ENCODE results near the gene HNRNPUL2. TPM values are rescaled to one million over a fixed set of nuclear protein-coding genes. Genes with fewer than 3 reads are reported as not detected.
"Not testable (repeated sequence)": the region's sequence is repeated elsewhere in the genome, so short reads cannot be mapped to it uniquely, and the experiment has no call there.

Gene HNRNPUL2
- total RNA-seq, 1 donor from 2014 or later, result 52.5 TPM

DNA sequence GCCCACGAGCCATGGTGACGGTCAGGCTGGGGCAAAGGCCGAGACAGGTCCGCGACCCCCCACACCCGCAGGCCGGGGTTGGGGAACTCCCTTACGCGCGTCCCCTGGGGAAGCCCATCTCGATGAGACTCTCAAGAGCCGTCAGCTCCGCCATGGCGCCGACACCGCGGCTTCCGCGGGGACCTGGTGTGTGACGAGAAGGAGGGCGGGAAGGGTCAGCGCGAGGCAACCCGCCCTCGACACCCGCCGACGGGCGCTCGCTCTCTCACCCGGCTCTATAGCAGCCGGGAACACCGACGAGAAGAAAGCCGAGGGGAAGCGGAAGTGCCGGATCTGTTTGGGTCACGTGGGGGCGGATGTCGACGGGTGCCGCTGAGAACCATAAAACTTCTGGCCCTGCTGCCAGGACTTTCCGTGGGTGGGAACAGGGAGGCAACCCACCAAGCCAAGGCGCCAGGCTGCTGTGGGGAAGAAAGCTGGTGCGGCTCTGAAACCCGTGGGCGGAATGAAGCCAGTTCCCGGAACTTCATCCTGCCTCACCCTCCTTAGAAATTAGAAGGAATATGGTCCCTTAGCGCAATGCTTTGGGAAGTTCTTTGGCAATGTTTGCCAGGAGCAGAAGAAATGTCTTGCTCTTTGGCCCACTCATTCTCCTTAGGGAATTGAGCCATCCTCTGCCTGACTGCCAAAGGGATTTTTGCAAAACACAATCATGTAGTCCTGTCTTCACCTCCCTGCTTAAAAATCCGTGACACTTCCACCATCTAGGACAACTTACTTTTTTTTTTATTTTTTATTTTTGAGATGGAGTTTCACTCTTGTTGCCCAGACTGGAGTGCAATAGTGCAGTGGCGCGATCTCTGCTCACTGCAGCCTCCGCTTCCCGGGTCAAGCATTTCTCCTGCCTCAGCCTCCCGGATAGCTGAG is 48.2 kb downstream of the HNRNPUL2 start, which contains the start of gene UBXN1:
Gene UBXN1, minus strand, starts transcription at position 304 of the 927 bp plus-strand sequence. Its CDS starts 150 bp downstream, at position 154.
- Mint-ChIP-seq H3K27me3 (ENCODE audit: unreplicated experiment) (no peaks in the 10 kb centered on the region), H3K36me3 (ENCODE audit: unreplicated experiment) (peaks cover 21% of the 10 kb centered on the region), H3K9me3 (ENCODE audit: unreplicated experiment) (no peaks in the 10 kb centered on the region), H3K4me1 (ENCODE audit: unreplicated experiment) (peaks cover 35% of the 10 kb centered on the region), H3K4me3 (ENCODE audit: unreplicated experiment) (peak within 1 kb of the TSS; percentile 85), H3K27ac (ENCODE audit: unreplicated experiment) (peak within 1 kb of the TSS; percentile 95)
- peak; percentile 93 for DNase-seq (ENCODE audit: extremely low spot score, unreplicated experiment)
- TF ChIP-seq, protein P1, sequence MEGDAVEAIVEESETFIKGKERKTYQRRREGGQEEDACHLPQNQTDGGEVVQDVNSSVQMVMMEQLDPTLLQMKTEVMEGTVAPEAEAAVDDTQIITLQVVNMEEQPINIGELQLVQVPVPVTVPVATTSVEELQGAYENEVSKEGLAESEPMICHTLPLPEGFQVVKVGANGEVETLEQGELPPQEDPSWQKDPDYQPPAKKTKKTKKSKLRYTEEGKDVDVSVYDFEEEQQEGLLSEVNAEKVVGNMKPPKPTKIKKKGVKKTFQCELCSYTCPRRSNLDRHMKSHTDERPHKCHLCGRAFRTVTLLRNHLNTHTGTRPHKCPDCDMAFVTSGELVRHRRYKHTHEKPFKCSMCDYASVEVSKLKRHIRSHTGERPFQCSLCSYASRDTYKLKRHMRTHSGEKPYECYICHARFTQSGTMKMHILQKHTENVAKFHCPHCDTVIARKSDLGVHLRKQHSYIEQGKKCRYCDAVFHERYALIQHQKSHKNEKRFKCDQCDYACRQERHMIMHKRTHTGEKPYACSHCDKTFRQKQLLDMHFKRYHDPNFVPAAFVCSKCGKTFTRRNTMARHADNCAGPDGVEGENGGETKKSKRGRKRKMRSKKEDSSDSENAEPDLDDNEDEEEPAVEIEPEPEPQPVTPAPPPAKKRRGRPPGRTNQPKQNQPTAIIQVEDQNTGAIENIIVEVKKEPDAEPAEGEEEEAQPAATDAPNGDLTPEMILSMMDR (IDR thresholded peaks at IDR 0.05), result no peak

DNA sequence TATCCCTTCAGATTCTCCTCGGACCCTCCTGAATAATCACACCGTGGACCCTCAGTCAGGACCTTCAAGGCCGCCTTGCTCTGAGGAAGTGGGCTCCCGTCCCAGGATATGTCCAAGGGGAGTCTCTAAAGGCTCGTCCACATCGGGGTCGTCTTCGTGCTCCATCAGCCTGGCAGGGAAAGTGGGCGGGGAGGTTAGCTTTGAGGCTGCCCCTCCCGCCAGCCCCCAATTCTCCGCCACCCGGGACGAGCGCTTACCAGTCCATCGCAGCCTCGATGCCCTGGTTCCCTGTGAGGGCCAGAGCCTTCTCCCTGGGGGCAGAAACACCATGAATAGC is 48.9 kb downstream of the HNRNPUL2 start:
- no peak for DNase-seq (ENCODE audit: extremely low spot score, unreplicated experiment)
- no peaks in the 10 kb centered on the region for H3K27me3 Mint-ChIP-seq (ENCODE audit: unreplicated experiment)
- peak overlapping the region; percentile 95 for H3K27ac Mint-ChIP-seq (ENCODE audit: unreplicated experiment)
- H3K36me3 Mint-ChIP-seq (ENCODE audit: unreplicated experiment), result peaks cover 21% of the 10 kb centered on the region
- TF ChIP-seq, protein P1 (IDR thresholded peaks at IDR 0.05), result no peak
- no peaks in the 10 kb centered on the region for H3K9me3 Mint-ChIP-seq (ENCODE audit: unreplicated experiment)
- peak overlapping the region; percentile 85 for H3K4me3 Mint-ChIP-seq (ENCODE audit: unreplicated experiment)
- peaks cover 37% of the 10 kb centered on the region for H3K4me1 Mint-ChIP-seq (ENCODE audit: unreplicated experiment)

DNA sequence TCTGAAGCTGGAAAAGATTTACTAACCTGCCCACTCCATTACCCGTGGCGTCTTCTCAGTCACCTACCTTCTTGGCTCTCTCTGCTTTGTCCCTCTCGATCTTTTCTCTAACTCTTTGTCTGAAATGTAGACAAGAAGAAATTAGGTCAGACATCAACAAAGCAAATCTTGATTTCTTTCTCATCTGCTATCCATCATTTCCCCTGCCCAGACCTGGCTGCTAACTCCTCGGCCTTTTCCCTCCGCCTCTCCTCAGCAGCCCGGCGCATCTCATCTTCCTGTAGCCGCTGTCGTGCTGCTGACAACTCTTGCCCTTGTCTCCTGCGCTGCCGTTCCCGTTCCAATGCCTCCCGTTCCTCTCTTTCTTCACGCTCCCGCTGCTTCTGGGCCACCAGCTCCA is 49.5 kb downstream of the HNRNPUL2 start:
- Mint-ChIP-seq H3K9me3 (ENCODE audit: unreplicated experiment) (no peaks in the 10 kb centered on the region), H3K36me3 (ENCODE audit: unreplicated experiment) (peaks cover 21% of the 10 kb centered on the region), H3K27ac (ENCODE audit: unreplicated experiment) (peak overlapping the region; percentile 95), H3K27me3 (ENCODE audit: unreplicated experiment) (no peaks in the 10 kb centered on the region), H3K4me3 (ENCODE audit: unreplicated experiment) (peak overlapping the region; percentile 85), H3K4me1 (ENCODE audit: unreplicated experiment) (peaks cover 43% of the 10 kb centered on the region)
- TF ChIP-seq, protein P1 (IDR thresholded peaks at IDR 0.05), result no peak
- DNase-seq (ENCODE audit: extremely low spot score, unreplicated experiment), result no peak

- TF ChIP-seq, protein P1 (IDR thresholded peaks at IDR 0.05), result no peak
- Mint-ChIP-seq H3K36me3 (ENCODE audit: unreplicated experiment) (peaks cover 21% of the 10 kb centered on the region), H3K4me3 (ENCODE audit: unreplicated experiment) (peak overlapping the region; percentile 50), H3K27ac (ENCODE audit: unreplicated experiment) (no peak overlapping the region), H3K4me1 (ENCODE audit: unreplicated experiment) (peaks cover 48% of the 10 kb centered on the region), H3K27me3 (ENCODE audit: unreplicated experiment) (no peaks in the 10 kb centered on the region), H3K9me3 (ENCODE audit: unreplicated experiment) (no peaks in the 10 kb centered on the region)
- no peak for DNase-seq (ENCODE audit: extremely low spot score, unreplicated experiment)
Measured at GRCh38 chr11:62677156-62677555, 50.1 kb downstream of the HNRNPUL2 start.

DNA sequence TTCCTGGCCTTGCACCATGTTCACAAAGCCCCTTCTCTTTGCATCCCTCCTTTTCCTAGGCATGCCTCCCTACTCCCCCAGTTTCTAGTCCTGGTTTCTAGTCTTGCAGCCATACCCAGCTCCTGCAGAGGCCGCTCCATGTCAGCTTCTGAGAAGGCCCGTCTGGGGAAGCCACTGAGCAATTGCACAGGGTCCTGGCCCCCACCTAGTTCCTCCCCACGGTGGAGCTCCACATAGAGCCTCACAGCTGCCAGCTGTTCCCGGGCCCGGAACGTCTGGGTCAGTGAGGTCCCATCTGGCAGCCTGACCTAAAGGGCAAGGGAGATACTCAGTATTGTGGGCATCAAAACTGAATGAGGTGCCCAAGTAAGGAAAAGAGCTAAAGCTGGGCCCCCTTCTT is 50.6 kb downstream of the HNRNPUL2 start:
- TF ChIP-seq, protein P1 (IDR thresholded peaks at IDR 0.05), result no peak
- peaks cover 50% of the 10 kb centered on the region for H3K4me1 Mint-ChIP-seq (ENCODE audit: unreplicated experiment)
- no peak for DNase-seq (ENCODE audit: extremely low spot score, unreplicated experiment)
- H3K27me3 Mint-ChIP-seq (ENCODE audit: unreplicated experiment), result no peaks in the 10 kb centered on the region
- H3K4me3 Mint-ChIP-seq (ENCODE audit: unreplicated experiment), result peak overlapping the region; percentile 50
- no peak overlapping the region for H3K27ac Mint-ChIP-seq (ENCODE audit: unreplicated experiment)
- no peaks in the 10 kb centered on the region for H3K9me3 Mint-ChIP-seq (ENCODE audit: unreplicated experiment)
- H3K36me3 Mint-ChIP-seq (ENCODE audit: unreplicated experiment), result peaks cover 21% of the 10 kb centered on the region

- not testable (repeated sequence) for H3K27me3 Mint-ChIP-seq (ENCODE audit: unreplicated experiment); H3K9me3 Mint-ChIP-seq (ENCODE audit: unreplicated experiment); H3K4me3 Mint-ChIP-seq (ENCODE audit: unreplicated experiment); H3K27ac Mint-ChIP-seq (ENCODE audit: unreplicated experiment); DNase-seq (ENCODE audit: extremely low spot score, unreplicated experiment)
- H3K36me3 Mint-ChIP-seq (ENCODE audit: unreplicated experiment), result peaks cover 22% of the 10 kb centered on the region
- peaks cover 54% of the 10 kb centered on the region for H3K4me1 Mint-ChIP-seq (ENCODE audit: unreplicated experiment)
Measured at GRCh38 chr11:62675415-62675814, 51.8 kb downstream of the HNRNPUL2 start.

Data from osteocyte (in vitro differentiated cells).